Ishikawa (cell line): ENCODE results near the gene CTU1.

Experiments
- EGR1 ChIP-seq: IDR thresholded peaks from 2 replicates; pipeline ENCODE4 v1.6.1; 2012
- EP300 ChIP-seq: IDR thresholded peaks from 2 replicates; pipeline ENCODE4 v1.6.1; 2012; ENCODE audit warnings: borderline replicate concordance
- TAF1 ChIP-seq: IDR thresholded peaks from 2 replicates; pipeline ENCODE4 v1.6.1; 2012; ENCODE audit warnings: low read depth, mild to moderate bottlenecking
- TF ChIP-seq, protein P1 (sequence below): IDR thresholded peaks from 2 replicates; pipeline ENCODE4 v1.6.1; 2012; ENCODE audit warnings: low read depth, mild to moderate bottlenecking

DNA sequence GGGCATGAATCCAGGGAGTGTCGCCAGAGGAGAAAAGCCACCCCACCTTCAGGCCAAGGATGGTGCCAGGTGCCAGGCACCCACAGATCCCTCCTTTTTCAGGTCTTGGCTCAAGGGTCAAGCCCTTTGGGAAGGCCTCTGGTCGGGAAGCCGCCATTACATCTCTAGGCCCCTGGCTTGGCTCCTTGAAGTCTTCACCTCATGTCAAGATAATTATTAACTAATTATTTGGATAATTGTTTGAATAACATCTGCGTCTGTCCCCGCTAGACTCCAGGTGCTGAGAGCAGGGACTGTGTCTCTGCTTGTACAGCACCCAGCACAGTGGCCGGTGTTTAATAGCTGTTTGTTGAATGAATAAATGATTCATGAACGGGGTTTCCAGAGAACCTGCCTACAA, 44.5 kb downstream of the CTU1 start:
- TF ChIP-seq, protein P1, sequence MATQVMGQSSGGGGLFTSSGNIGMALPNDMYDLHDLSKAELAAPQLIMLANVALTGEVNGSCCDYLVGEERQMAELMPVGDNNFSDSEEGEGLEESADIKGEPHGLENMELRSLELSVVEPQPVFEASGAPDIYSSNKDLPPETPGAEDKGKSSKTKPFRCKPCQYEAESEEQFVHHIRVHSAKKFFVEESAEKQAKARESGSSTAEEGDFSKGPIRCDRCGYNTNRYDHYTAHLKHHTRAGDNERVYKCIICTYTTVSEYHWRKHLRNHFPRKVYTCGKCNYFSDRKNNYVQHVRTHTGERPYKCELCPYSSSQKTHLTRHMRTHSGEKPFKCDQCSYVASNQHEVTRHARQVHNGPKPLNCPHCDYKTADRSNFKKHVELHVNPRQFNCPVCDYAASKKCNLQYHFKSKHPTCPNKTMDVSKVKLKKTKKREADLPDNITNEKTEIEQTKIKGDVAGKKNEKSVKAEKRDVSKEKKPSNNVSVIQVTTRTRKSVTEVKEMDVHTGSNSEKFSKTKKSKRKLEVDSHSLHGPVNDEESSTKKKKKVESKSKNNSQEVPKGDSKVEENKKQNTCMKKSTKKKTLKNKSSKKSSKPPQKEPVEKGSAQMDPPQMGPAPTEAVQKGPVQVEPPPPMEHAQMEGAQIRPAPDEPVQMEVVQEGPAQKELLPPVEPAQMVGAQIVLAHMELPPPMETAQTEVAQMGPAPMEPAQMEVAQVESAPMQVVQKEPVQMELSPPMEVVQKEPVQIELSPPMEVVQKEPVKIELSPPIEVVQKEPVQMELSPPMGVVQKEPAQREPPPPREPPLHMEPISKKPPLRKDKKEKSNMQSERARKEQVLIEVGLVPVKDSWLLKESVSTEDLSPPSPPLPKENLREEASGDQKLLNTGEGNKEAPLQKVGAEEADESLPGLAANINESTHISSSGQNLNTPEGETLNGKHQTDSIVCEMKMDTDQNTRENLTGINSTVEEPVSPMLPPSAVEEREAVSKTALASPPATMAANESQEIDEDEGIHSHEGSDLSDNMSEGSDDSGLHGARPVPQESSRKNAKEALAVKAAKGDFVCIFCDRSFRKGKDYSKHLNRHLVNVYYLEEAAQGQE = no peak
- TF ChIP-seq EP300 = no peak
- TF ChIP-seq EGR1 = no peak
- no peak for TF ChIP-seq TAF1
